CD4-positive, alpha-beta T cell treated with Interferon alpha-2 for 1 hour (primary cell): ENCODE results near the gene PARP3.

ENCODE experiments used
- DNase-seq, 2 donors: peaks; one replicate each; pipeline ENCODE4 v3.0.0-alpha.2; 2020 to 2022

PARP3 gene

DNA sequence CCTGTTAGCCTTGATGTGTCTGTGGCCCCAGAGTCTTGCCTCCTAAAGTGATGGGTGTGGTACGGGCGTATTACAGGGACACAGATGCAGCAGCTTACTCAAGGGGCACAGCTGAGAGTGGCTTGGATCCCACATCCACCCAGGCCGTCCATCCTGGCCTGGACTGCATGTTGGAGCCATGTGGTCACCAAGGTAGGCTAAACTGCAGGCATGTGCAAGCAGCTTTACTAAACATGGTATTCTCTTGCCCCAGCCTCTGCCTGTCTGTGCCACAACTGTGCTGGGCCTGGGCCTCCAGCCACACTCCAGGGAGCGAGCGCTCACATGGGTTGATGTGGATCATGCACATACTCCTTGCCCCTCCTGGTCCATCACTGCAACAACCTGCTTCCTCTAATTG is 7.0 kb downstream of the PARP3 start:
- no peak for DNase-seq

DNA sequence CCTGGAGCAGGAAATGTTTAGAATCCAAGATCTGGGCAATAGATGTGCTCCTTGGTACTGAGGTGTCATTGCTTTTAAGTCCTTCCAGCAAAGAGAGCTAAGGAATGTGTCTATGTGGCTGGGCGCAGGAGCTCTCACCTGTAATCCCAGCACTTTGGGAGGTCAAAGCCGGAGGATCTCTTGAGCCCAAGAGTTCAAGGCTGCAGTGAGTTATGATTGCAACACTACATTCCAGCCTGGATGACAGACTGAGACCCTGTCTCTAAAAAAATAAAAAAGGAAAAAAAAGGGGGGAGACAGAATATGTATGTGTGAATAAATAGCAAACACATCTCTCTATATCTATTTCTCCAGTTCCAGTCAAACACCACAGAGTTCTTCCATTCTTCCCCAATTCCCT is 8.7 kb downstream of the PARP3 start:
- DNase-seq, result no peak

DNA sequence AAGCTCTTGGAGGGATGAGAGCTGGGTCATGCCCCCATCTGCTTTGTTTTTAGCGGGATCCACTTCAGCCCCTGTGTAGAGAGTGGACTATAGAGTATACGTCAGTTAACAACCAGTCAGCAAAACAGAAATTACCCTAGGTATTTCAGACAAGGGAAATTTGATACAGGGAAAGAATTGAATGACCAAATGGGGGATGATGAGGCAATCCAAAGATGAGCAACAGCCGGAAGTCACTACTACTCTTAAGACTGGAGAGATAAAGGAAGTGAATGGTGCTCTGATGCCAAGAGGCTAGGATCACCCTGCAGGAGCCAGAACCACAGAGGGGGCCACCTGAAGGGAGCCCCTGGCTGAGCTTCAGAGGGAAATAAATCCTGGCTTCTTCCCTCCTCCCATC is 11.3 kb downstream of the PARP3 start:
- DNase-seq, result no peak

DNA sequence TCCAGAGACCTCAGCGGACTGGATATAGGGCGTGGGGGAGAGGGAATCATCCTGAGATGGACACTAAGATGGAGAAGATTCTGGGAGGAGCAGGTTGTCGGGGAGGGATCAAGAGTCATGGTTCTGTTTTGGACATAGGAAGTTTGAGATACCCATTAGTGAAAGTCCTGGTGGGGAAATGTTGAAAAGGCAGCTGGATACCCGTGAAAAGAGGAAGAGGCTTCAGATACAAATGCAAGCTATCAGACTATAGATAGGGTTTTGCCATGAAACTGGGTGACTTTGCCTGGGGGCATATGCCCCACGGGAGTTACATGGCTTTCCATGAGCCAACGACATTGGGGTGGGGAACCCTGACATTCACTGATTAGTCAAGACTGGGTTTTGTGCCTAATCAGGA is 11.9 kb downstream of the PARP3 start:
- DNase-seq, result no peak

DNA sequence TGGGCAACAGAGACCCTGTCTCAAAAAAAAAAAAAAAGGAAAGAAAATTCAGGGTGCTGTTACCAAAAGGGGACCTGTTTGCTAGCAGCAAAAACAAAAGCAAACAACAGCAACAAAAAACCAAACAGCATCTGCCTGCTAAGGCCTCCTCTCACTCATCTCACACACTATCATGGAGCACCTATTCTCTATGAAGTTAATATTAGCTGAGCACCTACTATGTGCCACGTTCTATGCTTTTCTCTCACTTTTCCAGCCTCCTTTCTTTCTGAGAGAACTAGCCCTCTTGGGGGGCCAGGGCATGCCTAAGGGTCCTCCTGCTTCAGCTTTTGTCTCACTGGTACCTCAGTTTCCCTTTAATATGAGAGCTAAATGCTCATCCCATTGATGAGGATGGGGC is 12.6 kb downstream of the PARP3 start:
- DNase-seq, result no peak

DNA sequence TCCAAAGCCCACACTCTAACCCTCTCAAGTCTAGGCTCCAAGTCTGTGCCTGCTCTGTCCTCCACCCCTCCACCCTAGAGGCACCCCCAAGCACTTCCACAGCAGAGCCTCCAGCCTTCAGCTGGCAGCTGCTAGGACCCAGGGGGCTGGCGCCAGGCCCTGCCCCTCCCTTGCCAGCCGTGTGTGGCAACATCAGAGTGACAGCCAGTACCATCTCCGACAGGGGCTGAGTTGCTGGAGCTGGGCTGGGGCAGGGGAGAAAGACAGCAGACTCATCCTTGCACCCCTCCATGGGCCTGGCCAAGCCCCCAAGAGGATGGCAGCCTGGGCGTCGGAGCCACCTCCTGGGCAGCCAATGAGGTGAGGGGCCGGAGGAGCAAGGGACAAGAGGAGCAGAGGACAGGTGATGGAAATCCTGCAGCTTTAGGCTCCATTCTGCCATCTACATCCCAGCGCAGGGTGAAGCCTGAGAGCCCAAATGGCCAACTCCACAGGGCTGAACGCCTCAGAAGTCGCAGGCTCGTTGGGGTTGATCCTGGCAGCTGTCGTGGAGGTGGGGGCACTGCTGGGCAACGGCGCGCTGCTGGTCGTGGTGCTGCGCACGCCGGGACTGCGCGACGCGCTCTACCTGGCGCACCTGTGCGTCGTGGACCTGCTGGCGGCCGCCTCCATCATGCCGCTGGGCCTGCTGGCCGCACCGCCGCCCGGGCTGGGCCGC is 13.2 kb downstream of the PARP3 start, which contains the start of gene GPR62:
Gene GPR62, plus strand, starts transcription at position 207 of the 718 bp plus-strand sequence. Its CDS starts 272 bp downstream, at position 479.
- DNase-seq, result no peak

DNA sequence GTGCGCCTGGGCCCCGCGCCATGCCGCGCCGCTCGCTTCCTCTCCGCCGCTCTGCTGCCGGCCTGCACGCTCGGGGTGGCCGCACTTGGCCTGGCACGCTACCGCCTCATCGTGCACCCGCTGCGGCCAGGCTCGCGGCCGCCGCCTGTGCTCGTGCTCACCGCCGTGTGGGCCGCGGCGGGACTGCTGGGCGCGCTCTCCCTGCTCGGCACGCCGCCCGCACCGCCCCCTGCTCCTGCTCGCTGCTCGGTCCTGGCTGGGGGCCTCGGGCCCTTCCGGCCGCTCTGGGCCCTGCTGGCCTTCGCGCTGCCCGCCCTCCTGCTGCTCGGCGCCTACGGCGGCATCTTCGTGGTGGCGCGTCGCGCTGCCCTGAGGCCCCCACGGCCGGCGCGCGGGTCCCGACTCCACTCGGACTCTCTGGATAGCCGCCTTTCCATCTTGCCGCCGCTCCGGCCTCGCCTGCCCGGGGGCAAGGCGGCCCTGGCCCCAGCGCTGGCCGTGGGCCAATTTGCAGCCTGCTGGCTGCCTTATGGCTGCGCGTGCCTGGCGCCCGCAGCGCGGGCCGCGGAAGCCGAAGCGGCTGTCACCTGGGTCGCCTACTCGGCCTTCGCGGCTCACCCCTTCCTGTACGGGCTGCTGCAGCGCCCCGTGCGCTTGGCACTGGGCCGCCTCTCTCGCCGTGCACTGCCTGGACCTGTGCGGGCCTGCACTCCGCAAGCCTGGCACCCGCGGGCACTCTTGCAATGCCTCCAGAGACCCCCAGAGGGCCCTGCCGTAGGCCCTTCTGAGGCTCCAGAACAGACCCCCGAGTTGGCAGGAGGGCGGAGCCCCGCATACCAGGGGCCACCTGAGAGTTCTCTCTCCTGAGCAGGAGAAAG is 14.0 kb downstream of the PARP3 start:
- peak; percentile 12 to 47 for DNase-seq

DNA sequence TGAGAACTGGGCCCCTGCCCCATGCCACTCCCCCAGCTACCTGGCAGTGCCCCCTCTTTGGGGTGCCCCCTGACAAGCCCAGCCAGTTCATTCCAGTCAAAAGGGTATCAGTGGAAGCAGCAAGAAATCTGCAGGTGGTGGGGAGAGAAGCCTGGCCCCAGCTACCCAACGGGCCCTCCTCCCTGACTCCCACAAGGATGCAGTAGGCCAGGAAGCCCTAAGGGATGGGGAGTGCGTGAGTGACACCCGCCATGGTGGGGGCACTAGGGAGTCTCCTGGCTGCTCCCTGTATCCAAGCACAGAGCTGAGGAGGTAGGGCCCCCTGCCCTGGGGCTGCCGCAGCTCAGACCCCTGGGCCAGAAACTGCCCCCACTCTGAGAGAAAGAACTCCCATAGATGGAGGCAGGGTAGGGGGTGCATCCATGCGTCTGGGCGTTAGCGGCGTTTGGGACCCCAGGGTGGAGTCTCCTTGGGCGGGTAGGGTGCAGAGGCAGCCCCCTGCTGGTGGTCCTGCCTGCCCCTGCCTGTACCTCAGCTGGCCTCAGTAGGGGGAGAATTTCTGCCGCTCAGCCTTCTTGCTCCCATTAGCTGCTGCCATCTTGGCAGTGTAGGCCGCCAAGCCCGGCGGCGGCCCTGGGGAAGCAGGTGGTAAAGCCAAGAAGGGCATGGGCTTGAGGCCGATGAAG is 15.5 kb downstream of the PARP3 start:
- DNase-seq, result no peak

DNA sequence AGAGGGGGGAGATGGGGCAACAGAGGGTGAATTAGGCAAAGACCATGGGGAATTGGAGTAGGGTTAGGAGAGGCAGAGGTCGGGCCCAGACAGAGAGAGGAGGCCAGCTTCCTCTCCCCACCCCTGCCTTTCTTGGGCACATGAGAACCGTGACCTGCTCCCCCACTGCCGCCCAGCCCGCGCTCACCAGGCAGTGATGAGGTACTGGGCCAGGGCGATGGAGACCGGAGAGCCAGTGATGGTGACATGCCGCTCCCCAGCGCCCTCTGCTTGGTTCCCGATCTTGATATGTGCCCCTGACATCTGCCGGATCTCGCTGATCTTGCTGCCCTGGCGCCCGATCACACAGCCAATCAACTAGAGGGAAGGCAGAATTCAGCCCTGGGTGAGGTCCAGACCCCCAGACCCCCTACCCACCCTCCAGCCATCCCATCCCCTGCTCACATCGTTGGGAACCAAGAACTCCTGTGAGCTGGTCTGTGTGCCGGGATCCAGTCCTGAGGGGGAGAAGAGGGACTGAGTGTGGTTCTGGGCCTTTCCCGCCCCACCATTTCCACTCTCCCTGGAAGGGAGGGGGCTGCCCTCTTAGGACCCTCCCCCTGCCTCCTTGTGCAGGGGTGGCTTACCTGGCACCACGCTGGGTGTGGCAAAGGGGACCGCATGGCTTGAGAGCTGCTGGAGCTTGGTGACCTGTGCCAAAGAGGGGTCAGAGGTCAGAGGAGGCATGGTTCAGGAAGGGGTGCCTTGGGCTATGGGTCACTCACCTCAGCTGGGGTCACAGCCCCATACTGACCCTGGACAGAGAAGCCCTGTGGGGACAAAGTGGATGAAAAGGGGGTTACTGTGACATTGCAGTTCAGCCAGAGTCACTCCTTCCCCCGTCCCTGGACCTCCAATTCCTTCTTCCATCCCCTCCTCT is 16.7 kb downstream of the PARP3 start:
- DNase-seq, result no peak

DNA sequence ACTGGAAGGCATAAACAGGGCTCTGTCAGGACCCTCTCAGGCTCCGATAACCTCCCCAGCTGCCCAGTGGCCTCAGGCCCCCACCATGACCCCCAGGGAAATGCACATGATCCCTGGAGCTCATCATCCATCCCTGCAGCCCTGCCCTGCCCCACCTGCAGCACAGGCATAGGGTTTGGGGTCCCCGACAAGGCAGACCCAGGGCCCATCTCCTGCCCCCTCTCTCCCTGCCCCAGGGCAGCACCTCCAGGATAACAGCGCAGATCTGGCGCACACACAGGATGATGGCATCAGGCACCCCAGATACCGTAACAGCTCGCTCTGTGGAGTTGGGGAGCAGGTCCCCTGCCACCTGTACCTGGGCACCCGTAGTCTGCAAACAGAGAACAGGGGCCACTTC is 17.5 kb downstream of the PARP3 start:
- DNase-seq, result no peak

DNA sequence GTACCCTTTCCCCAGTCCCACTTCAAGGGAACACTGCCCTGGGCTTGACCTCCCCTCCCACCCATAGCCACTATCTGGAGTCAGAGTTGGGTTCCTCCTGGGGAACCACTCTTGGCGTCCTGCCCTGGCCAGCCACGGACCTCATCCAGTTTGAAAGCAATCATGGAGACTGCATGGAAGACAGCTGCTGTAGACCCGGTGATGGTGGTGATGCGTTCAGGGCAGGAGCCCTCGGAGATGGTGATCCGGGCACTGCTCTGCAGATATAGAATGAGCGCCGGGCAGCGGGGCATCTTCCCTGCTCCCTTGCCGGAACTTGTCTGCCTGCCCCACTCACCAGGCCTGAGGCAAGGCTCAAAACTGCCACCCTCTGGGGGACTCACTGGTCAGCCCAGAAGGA is 18.2 kb downstream of the PARP3 start:
- DNase-seq, result no peak

DNA sequence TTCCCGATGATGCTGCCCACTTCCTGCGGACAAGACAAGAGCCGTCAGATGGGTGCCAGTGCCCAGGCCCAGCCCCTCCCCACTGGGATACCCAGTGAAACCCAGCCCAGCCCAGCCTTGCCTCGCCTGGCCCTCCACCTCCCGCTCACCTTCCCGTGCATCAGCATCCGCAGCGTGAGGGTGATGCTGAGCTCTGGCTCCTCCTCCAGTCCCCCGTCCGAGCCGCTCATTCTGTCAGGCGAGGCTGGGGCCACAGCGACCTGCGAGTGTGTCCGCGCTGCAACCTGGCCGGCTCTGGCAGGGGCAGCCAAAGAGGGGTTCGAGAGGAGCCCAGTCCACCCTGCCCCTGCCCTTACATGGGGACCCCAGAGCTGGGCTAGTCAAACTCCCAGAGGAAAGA is 18.8 kb downstream of the PARP3 start:
- DNase-seq, result no peak

DNA sequence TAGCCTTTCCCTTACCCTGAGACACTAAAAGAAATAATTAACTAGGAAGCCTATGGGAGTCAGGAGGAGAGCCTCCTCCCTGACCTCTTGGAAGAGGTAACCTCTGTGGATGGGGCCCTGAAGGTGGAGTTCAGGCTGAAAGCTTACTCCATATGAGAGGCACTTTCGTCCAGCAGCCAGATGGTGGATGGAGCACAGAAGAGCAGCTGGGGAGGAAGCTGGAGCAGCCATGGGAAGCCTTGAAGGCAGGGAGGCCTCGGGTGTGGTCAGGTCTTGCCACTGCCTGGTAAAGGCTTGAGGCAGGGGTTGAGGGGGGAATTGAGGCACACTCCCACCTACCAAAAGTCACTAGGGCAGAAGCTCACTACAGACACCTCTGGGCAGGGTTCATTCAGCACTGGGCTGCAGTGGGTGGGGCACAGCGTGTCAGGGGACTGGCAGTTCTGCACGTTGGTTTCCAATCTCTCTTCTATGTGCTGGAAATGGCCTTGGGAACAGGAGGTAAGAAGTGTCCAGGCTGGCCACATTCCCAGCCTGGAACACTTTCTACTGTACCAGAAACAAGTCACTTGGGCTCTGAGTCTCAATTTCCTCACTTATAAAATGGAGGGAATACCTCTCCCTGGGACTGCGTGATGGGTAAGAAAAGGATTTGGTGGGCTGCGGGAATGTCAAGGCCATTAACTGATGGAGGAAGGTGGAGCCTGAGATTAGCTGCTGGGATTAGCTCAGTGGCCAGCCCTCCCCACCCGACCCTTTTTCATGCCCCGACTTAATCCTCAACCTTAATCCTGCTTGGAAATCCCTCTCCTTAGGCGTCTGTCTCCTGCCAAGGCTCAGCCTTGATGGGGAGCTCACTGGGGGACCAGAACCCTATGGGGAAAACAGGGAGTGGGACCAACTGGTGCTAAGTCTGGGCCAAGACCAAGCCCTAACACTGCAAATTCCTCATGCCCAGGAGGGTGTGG is 19.7 kb downstream of the PARP3 start:
- no peak for DNase-seq

DNA sequence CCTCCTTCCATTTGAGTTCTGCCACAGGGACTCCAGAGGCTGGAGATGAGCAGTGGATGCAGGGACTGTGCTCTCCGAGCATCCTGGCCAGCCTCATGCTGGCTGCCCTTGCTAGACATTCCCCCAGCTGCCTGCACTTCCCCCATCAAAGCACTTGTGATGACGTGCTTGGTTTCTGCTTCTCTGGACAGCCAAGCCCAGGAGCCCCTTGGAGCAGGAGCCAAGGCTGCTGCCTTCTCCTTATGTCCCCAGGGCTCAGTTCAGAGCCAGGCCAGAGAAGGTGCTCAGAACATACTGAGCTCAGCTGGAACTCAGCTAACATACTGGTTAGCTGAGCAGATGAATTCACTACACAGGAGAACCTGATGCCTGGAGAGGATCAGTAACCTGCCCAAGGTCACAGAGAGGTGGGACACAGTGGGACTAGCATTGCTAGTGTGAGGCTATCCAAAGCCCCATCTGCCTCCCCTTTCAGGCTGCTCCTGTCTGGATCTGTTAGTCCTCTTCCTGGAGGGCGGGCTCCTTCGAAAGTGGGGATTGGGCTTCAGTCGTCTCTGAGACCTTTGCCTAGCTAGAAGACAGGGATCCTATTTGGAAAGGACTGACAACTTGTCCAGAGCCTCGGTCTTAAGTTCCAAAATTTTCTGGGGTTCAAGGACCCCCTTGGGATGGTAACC is 20.8 kb downstream of the PARP3 start:
- DNase-seq, result no peak

DNA sequence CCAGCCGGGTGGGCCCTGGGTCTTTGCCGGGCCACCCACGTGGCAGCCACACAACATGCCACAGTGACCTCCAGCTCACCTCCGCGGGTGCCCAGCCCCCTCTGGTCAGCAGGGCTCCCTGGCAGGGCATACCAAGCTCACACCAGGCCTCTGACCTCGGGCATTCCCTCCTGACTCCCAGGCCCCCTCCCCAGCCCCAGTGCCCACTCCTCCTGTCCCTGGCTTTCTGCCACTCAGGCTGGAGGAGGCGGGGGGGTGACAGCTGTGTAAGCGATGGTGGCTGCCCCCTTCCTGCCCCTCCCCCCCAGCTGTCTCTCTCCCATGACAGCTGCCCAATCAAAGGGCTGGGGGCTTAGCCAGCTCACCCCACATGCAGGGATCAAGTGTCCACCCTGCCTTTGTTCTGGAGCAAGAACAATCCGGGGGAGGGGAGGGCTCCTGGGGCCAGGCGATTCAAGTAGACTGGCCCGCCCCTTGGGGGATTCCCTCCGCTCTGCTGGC is 21.8 kb downstream of the PARP3 start:
- no peak for DNase-seq

DNA sequence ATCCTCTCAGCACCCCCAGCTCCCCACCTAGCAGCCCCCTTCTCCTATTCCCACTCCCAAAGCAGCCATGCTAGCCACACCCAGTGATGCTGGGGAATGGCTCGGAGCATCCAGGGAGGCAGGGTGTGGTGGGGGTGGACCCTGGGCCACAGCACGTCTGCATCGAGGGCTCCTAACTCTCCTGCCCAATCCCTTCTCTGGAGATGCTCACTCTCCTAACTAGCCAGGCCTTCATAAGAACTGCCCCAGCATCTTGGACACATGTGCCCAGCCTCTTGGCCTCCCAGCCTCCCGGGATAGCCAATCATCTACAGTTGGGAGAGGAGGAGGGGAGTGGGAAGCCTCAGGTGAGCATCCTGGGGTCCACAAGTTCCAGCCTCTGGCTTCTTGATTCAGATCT is 22.4 kb downstream of the PARP3 start:
- no peak for DNase-seq

DNA sequence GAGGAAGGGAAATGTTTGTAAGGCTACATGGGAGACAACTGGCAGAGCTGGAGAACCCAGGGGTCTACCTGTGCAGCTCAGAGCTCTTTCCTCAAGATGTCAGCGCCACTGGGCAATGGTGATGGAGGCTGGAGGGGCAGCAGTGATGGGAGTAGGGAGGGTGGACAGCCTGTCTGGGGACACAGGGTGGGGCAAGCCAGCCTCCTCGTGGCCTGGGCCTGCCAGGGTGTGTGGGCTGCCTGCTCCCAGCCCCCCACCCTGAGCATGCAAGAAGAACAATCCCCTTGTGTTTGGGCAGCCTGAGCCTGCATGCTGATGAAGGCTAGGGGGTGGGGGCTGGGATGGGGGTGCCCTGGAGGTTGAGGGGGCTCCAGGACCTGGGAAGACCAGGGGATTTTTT is 23.9 kb downstream of the PARP3 start:
- no peak for DNase-seq

DNA sequence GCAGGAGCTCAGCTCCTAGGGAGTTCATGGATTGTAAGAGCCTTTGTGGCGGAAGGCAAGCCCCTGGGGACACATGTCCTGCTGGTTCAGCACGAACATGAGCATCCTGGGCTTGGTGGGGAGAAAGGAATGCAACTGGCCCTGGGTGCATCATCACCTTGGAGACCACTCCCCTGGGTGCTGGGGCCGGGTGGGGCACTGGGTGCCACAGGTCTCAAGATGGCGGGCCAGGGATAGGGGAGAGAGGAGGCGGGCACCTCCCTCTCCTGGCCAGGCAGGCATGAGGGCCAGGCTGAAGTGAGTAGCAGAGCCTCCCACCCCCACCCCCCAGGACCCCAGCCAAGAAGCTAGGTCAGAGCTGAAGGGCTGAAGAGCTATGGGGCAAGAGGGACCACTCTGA is 24.3 kb downstream of the PARP3 start:
- DNase-seq, result no peak

DNA sequence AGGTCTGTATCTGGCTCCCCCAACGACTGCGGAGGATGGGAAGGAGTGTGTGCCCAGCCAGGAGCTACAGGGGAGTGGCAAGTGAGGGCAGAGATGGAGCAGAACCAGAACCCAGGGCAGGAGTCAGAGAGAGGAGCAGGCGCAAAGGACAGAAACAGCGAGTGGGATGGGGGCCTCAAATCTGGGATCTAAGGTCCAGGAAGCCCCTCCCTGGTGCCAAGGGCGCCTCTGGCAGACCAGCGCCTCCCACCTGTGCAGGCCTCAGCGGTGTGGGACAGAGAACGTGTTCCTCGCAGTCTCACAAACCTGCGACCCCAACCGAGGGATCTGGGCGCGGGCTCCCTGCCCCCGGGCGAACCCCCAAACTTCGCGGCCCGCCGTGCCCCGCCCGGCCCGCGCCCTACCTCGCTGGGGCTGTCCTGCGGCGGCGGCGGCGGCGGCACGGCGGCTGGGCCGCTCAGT is 24.8 kb downstream of the PARP3 start:
- DNase-seq, result no peak
